OCI-LY1 (cell line): ENCODE measurements around the gene TAF3.

ENCODE experiments used
- H2AFZ ChIP-seq: fragments of 200-600 bp; sonication (generic), shearing (Covaris generic); 2 replicates; pipeline ENCODE4 v1.6.0; 2014; ENCODE audit warnings: antibody characterized with exemption, mild to moderate bottlenecking, low read length
- H3F3A ChIP-seq: fragments of 200-600 bp; sonication (generic), shearing (Covaris generic); 2 replicates; pipeline ENCODE4 v1.6.0; 2014; ENCODE audit warnings: mild to moderate bottlenecking, antibody characterized with exemption, low read length, moderate library complexity; ENCODE audit not compliant: insufficient read depth
- H3K27ac ChIP-seq: fragments of 200-600 bp; sonication (generic); 2 replicates; pipeline ENCODE4 v1.5.1; 2014; ENCODE audit warnings: low read length, mixed run types, mild to moderate bottlenecking, low read depth; ENCODE audit not compliant: poor library complexity, severe bottlenecking
- H3K27me3 ChIP-seq: fragments of 200-600 bp; sonication (generic); 2 replicates; pipeline ENCODE4 v1.6.0; 2014; ENCODE audit warnings: antibody characterized with exemption, mild to moderate bottlenecking, low read length, moderate library complexity; ENCODE audit not compliant: insufficient read depth
- H3K36me3 ChIP-seq: fragments of 200-600 bp; sonication (generic); 2 replicates; pipeline ENCODE4 v1.6.1; 2014; ENCODE audit warnings: mild to moderate bottlenecking, antibody characterized with exemption, low read length, moderate library complexity, mixed read lengths; ENCODE audit not compliant: insufficient read depth
- H3K4me1 ChIP-seq: fragments of 200-600 bp; sonication (generic); 2 replicates; pipeline ENCODE4 v1.5.1; 2014; ENCODE audit warnings: mild to moderate bottlenecking, low read length, moderate library complexity; ENCODE audit not compliant: insufficient read depth, severe bottlenecking
- H3K4me2 ChIP-seq: fragments of 200-600 bp; sonication (generic), shearing (Covaris generic); 2 replicates; pipeline ENCODE4 v1.6.1; 2014; ENCODE audit warnings: low read length
- H3K4me3 ChIP-seq: fragments of 200-600 bp; sonication (generic); 2 replicates; pipeline ENCODE4 v1.5.1; 2014; ENCODE audit warnings: low read length, low read depth, mild to moderate bottlenecking, mixed read lengths; ENCODE audit not compliant: poor library complexity, severe bottlenecking
- H3K79me2 ChIP-seq: fragments of 200-600 bp; shearing (Covaris generic); 2 replicates; pipeline ENCODE4 v1.6.1; 2016; ENCODE audit warnings: mixed run types, low read length, mixed read lengths; ENCODE audit not compliant: insufficient read depth
- H3K9ac ChIP-seq: fragments of 200-600 bp; sonication (generic), shearing (Covaris generic); 2 replicates; pipeline ENCODE4 v1.6.1; 2014; ENCODE audit warnings: mild to moderate bottlenecking, low read length, mixed read lengths
- H3K9me2 ChIP-seq: fragments of 200-600 bp; sonication (generic), shearing (Covaris generic); 2 replicates; pipeline ENCODE4 v1.6.1; 2014; ENCODE audit warnings: low read depth, mild to moderate bottlenecking, low read length, mixed read lengths
- H3K9me3 ChIP-seq: fragments of 200-600 bp; shearing (Covaris generic); 2 replicates; pipeline ENCODE4 v1.6.1; 2014; ENCODE audit warnings: low read length, mixed read lengths
- H4K20me1 ChIP-seq: fragments of 200-600 bp; sonication (generic), shearing (Covaris generic); 2 replicates; pipeline ENCODE4 v1.6.0; 2016; ENCODE audit warnings: mild to moderate bottlenecking, low read length; ENCODE audit not compliant: insufficient read depth
- EZH2 ChIP-seq: fragments of 200-600 bp; sonication (generic), shearing (Covaris generic); IDR thresholded peaks from 2 replicates; pipeline ENCODE4 v1.8.0; 2017; ENCODE audit warnings: borderline replicate concordance, mixed run types, mild to moderate bottlenecking, antibody characterized with exemption, low read length, moderate library complexity, mixed read lengths
- TF ChIP-seq, protein P1 (sequence below): fragments of 200-600 bp; sonication (generic), shearing (Covaris generic); IDR thresholded peaks from 2 replicates; pipeline ENCODE4 v1.5.1; 2017; ENCODE audit warnings: mild to moderate bottlenecking, antibody characterized with exemption, low read length, moderate library complexity, mixed read lengths

TAF3 gene

DNA sequence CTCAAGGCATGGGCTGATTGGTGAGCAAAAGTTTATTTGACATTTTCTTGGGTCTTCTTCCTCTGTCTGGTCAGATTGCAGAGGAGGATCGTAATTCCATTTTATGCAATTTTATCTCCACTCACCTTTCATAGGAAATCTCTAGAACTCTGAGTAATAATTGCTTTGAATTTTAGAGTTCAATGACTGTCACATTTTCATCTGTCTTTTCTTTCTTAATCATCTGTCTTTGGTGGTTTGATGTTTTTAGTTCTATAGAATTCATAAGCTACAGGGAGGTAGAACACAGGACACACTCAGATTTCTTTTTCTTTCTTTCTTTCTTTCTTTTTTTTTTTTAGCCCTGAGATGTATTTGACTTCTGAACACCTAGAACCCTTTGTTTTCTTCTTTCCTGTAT lies 247.8 kb downstream of the TAF3 start:
- no peaks in the 10 kb centered on the region for H3K9me2 ChIP-seq
- H3K4me1 ChIP-seq = no peaks in the 10 kb centered on the region
- no peaks in the 10 kb centered on the region for H3F3A ChIP-seq
- no peak overlapping the region for H3K4me2 ChIP-seq
- TF ChIP-seq, protein P1, sequence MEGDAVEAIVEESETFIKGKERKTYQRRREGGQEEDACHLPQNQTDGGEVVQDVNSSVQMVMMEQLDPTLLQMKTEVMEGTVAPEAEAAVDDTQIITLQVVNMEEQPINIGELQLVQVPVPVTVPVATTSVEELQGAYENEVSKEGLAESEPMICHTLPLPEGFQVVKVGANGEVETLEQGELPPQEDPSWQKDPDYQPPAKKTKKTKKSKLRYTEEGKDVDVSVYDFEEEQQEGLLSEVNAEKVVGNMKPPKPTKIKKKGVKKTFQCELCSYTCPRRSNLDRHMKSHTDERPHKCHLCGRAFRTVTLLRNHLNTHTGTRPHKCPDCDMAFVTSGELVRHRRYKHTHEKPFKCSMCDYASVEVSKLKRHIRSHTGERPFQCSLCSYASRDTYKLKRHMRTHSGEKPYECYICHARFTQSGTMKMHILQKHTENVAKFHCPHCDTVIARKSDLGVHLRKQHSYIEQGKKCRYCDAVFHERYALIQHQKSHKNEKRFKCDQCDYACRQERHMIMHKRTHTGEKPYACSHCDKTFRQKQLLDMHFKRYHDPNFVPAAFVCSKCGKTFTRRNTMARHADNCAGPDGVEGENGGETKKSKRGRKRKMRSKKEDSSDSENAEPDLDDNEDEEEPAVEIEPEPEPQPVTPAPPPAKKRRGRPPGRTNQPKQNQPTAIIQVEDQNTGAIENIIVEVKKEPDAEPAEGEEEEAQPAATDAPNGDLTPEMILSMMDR = no peak
- no peak for TF ChIP-seq EZH2
- H3K9me3 ChIP-seq = no peaks in the 10 kb centered on the region
- H3K36me3 ChIP-seq = no peaks in the 10 kb centered on the region
- no peaks in the 10 kb centered on the region for H3K27me3 ChIP-seq
- no peak overlapping the region for H3K4me3 ChIP-seq
- no peak overlapping the region for H2AFZ ChIP-seq
- H3K9ac ChIP-seq = no peak overlapping the region
- H4K20me1 ChIP-seq = no peaks in the 10 kb centered on the region
- H3K79me2 ChIP-seq = no peaks in the 10 kb centered on the region
- H3K27ac ChIP-seq = no peak overlapping the region
